Activated CD8-positive, alpha-beta memory T cell treated with anti-CD3 and anti-CD28 coated beads, Interleukin-2, amount 50 U/mL, for 48 hours (primary cell): ENCODE results near the gene TIMM13.

Experiments
- DNase-seq: peaks from one replicate; pipeline ENCODE4 v3.0.0-alpha.2; 2020

The TIMM13 gene

GRCh38 chr19:2376784-2377519, 50.4 kb downstream of the TIMM13 start:
- DNase-seq: no peak
